IMR-90 (cell line): ENCODE data around the gene VWA8. TPM values are rescaled to one million over a fixed set of nuclear protein-coding genes. Genes with fewer than 3 reads are reported as not detected.
A peak's percentile ranks its signal among the peaks of the same experiment; 100 is the strongest.

Source experiments
- ATAC-seq: fragments of 200-7000 bp; cut with Tn5 transposase; 2 replicates; pipeline ENCODE4 v1.9.1; 2020; ENCODE audit warnings: low read depth, mild to moderate bottlenecking, moderate library complexity
- BruUV-seq: library from RNA; stranded (reverse); fragments of 400-500 nt; replicated peaks from 2 replicates; lab custom pipeline; 2021; lab: Mats Ljungman, UMichigan
- CTCF ChIA-PET: fragments of 300-600 bp; formaldehyde crosslinking; extraction: SDS; loops from one replicate; lab custom pipeline; 2021; ENCODE audit warnings: antibody characterized with exemption; lab: Yijun Ruan, JAX
- POLR2A ChIA-PET: fragments of 300-600 bp; sonication (Branson Sonifier 250); formaldehyde crosslinking; loops from one replicate; lab custom pipeline; 2022; ENCODE audit warnings: antibody characterized with exemption; ENCODE audit not compliant: unreplicated experiment; lab: Charles Lee
- DNase-seq: peaks from one replicate; pipeline ENCODE4 v3.0.0; 2013
- H2AFZ ChIP-seq: replicated peaks from 2 replicates; pipeline ENCODE3; 2013; ENCODE audit warnings: low read length, mild to moderate bottlenecking; ENCODE audit not compliant: poor library complexity
- H2AK5ac ChIP-seq: 2 replicates; pipeline ENCODE4 v1.6.1; 2013; ENCODE audit warnings: low read depth, low read length, inconsistent platforms
- H2AK9ac ChIP-seq: replicated peaks from 2 replicates; pipeline ENCODE3; 2013; ENCODE audit warnings: mild to moderate bottlenecking, low read depth, low read length, moderate library complexity; ENCODE audit not compliant: poor library complexity
- H2BK120ac ChIP-seq: 2 replicates; pipeline ENCODE4 v1.6.1; 2013; ENCODE audit warnings: low read depth, low read length, inconsistent platforms
- H2BK15ac ChIP-seq: 3 replicates; pipeline ENCODE4 v1.6.1; 2013; ENCODE audit warnings: low read depth, low read length, inconsistent platforms
- H2BK20ac ChIP-seq: 2 replicates; pipeline ENCODE4 v1.6.1; 2013; ENCODE audit warnings: low read depth, mild to moderate bottlenecking, inconsistent platforms, low read length, moderate library complexity
- H2BK5ac ChIP-seq: 2 replicates; pipeline ENCODE4 v1.6.1; 2013; ENCODE audit warnings: mild to moderate bottlenecking, low read depth, low read length, inconsistent platforms; ENCODE audit not compliant: poor library complexity, severe bottlenecking
- H3K14ac ChIP-seq: replicated peaks from 2 replicates; pipeline ENCODE4 v1.6.1; 2013; ENCODE audit warnings: low read depth, low read length, inconsistent platforms
- H3K18ac ChIP-seq: 2 replicates; pipeline ENCODE4 v1.6.1; 2013; ENCODE audit warnings: low read depth, low read length, control low read depth
- H3K23ac ChIP-seq: 2 replicates; pipeline ENCODE4 v1.6.1; 2013; ENCODE audit warnings: low read depth, low read length, inconsistent platforms
- H3K27ac ChIP-seq: 2 replicates; pipeline ENCODE4 v1.5.1; 2013; ENCODE audit warnings: mild to moderate bottlenecking, control low read depth, low read length; ENCODE audit not compliant: insufficient read depth
- H3K27me3 ChIP-seq: 2 replicates; pipeline ENCODE4 v1.6.1; 2013; ENCODE audit warnings: low read length; ENCODE audit not compliant: control insufficient read depth, insufficient read depth
- H3K36me3 ChIP-seq: 2 replicates; pipeline ENCODE4 v1.6.1; 2013; ENCODE audit warnings: low read length, mixed read lengths; ENCODE audit not compliant: control insufficient read depth, insufficient read depth
- H3K4ac ChIP-seq: 2 replicates; pipeline ENCODE4 v1.6.1; 2013; ENCODE audit warnings: low read depth, low read length, inconsistent platforms
- H3K4me1 ChIP-seq: 2 replicates; pipeline ENCODE4 v1.6.1; 2013; ENCODE audit warnings: low read length, mixed read lengths; ENCODE audit not compliant: control insufficient read depth, insufficient read depth
- H3K4me2 ChIP-seq: 2 replicates; pipeline ENCODE4 v1.6.1; 2013; ENCODE audit warnings: low read depth, mild to moderate bottlenecking, control low read depth, low read length, moderate library complexity
- H3K4me3 ChIP-seq: 2 replicates; pipeline ENCODE4 v1.5.1; 2013; ENCODE audit warnings: low read depth, mild to moderate bottlenecking, control low read depth, low read length, moderate library complexity; ENCODE audit not compliant: insufficient read depth
- H3K56ac ChIP-seq: 2 replicates; pipeline ENCODE4 v1.6.1; 2013; ENCODE audit warnings: low read length, inconsistent platforms; ENCODE audit not compliant: insufficient read depth; ENCODE audit errors: extremely low read depth
- H3K79me1 ChIP-seq, 2 experiments: 2 replicates each; pipeline ENCODE4 v1.6.1; 2013; ENCODE audit warnings: low read length in 2 of 2, inconsistent platforms in 1 of 2, low read depth in 1 of 2
- H3K9ac ChIP-seq: 2 replicates; pipeline ENCODE4 v1.6.1; 2013; ENCODE audit warnings: low read depth, low read length, control low read depth
- H3K9me1 ChIP-seq: 2 replicates; pipeline ENCODE4 v1.6.1; 2013; ENCODE audit warnings: low read length, inconsistent platforms; ENCODE audit not compliant: insufficient read depth
- H3K9me3 ChIP-seq: 2 replicates; pipeline ENCODE4 v1.6.1; 2013; ENCODE audit warnings: low read length; ENCODE audit not compliant: control insufficient read depth, insufficient read depth
- H4K20me1 ChIP-seq: 2 replicates; pipeline ENCODE4 v1.6.1; 2013; ENCODE audit warnings: low read length, inconsistent platforms; ENCODE audit not compliant: insufficient read depth
- H4K5ac ChIP-seq: 2 replicates; pipeline ENCODE4 v1.6.1; 2013; ENCODE audit warnings: mild to moderate bottlenecking, low read depth, low read length, control low read depth
- H4K8ac ChIP-seq, 2 experiments: 2 replicates each; pipeline ENCODE4 v1.6.1; 2013; ENCODE audit warnings: low read depth in 2 of 2, low read length in 2 of 2, control low read depth in 1 of 2, inconsistent platforms in 1 of 2
- H4K91ac ChIP-seq: 2 replicates; pipeline ENCODE4 v1.6.1; 2013; ENCODE audit warnings: low read depth, low read length, inconsistent platforms; ENCODE audit not compliant: insufficient read depth
- CEBPB ChIP-seq: IDR thresholded peaks from 2 replicates; pipeline ENCODE4 v1.6.1; 2012; ENCODE audit warnings: low read depth, low read length, improper control_type of control experiment
- RFX5 ChIP-seq: IDR thresholded peaks from 2 replicates; pipeline ENCODE4 v1.8.0; 2012; ENCODE audit warnings: low read depth, mild to moderate bottlenecking, low read length, moderate library complexity
- WGBS, 2 experiments: methylation state at CpG; one replicate each; pipeline versions ENCODE4 v1.1.5 to v1.1.7; 2013; ENCODE audit warnings: missing lambda C conversion rate in 2 of 2; ENCODE audit not compliant: insufficient read length in 1 of 2; ENCODE audit errors: extremely low coverage in 2 of 2; 5-methylcytosine and 5-hydroxymethylcytosine counted together
- dilution Hi-C: fragments of 300-500 bp; cut with HindIII; formaldehyde crosslinking; loops from one replicate; pipeline ENCODE4 v1.14.3; 2018; ENCODE audit warnings: low sequenced_read_pairs; ENCODE audit not compliant: unreplicated experiment
- in situ Hi-C: fragments of 300-500 bp; cut with MboI; formaldehyde crosslinking; loops from 3 replicates; pipeline ENCODE4 v1.14.3; 2019; ENCODE audit warnings: low sequenced_read_pairs, inconsistent platforms, mixed read lengths
- intact Hi-C: fragments of 100-400 bp; cut with micrococcal nuclease; formaldehyde crosslinking; loops from 2 replicates; pipeline ENCODE4 v1.10.0; 2022
- polyA plus RNA-seq, 3 experiments: library from polyadenylated mRNA; depleted of rRNA; stranded (reverse); fragments of >200 nt; gene quantifications; 2 replicates each; pipeline ENCODE4 v1.2.3, GENCODE V29; 2012; ENCODE audit warnings: low replicate concordance in 1 of 3
- total RNA-seq: library from RNA; depleted of rRNA; stranded (reverse); fragments of >200 nt; gene quantifications from 2 replicates; pipeline ENCODE4 v1.2.3, GENCODE V29; 2012
- TF ChIP-seq, protein P1 (sequence below): conservative IDR thresholded peaks from 2 replicates; pipeline ENCODE4 v1.5.1; 2012; ENCODE audit warnings: mild to moderate bottlenecking, low read depth, low read length, improper control_type of control experiment

Gene VWA8
- total and polyA plus RNA-seq, 2 of the 4 experiments (the other 2 are of a cell fraction) = 5.9 to 18.3 TPM

GRCh38 chr13:41944635-41945397, 16.1 kb downstream of the VWA8 start (continued):
- TF ChIP-seq, protein P1, sequence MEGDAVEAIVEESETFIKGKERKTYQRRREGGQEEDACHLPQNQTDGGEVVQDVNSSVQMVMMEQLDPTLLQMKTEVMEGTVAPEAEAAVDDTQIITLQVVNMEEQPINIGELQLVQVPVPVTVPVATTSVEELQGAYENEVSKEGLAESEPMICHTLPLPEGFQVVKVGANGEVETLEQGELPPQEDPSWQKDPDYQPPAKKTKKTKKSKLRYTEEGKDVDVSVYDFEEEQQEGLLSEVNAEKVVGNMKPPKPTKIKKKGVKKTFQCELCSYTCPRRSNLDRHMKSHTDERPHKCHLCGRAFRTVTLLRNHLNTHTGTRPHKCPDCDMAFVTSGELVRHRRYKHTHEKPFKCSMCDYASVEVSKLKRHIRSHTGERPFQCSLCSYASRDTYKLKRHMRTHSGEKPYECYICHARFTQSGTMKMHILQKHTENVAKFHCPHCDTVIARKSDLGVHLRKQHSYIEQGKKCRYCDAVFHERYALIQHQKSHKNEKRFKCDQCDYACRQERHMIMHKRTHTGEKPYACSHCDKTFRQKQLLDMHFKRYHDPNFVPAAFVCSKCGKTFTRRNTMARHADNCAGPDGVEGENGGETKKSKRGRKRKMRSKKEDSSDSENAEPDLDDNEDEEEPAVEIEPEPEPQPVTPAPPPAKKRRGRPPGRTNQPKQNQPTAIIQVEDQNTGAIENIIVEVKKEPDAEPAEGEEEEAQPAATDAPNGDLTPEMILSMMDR = no peak

DNA sequence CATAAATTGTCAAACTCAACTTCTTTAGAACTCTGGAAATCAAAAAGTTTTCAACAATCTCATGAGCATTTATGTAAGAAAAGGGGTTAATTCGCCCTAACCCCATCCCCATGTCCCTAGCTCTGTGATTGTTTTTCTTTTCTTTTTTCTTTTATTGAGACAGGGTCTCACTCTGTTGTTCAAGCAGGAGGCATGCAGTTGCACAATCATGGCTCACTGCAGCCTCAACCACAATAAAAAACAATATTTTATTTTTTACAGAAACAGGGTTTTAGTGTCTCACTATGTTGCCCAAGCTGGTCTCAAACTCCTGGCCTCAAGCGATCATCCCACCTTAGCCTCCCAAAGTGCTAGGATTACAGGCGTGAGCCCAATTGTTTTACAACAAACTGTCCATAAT, 16.7 kb downstream of the VWA8 start:
- WGBS, 2 experiments = 100% methylated on average over 2 of the region's 3 CpGs; no CpG with 5 or more reads in 1 of the 2 experiments
- intact Hi-C loops (loop anchor here (10.0 kb wide), 1 partner anchor 279 kb away; no protein-coding TSS in a partner anchor), dilution Hi-C loops (no loop called here), in situ Hi-C loops (no loop called here)
- Histone ChIP-seq H3K27me3 (no peaks in the 10 kb centered on the region), H3K9me3 (no peaks in the 10 kb centered on the region), H3K4me1 (peaks cover 5% of the 10 kb centered on the region; the same call in 1 of the 2 replicates), H3K4me2 (no peak overlapping the region), H2AK5ac (no peak overlapping the region), H2BK120ac (no peak overlapping the region), H2BK5ac (no peak overlapping the region), H2AK9ac (no peak overlapping the region), H3K9ac (no peak overlapping the region), H3K23ac (no peak overlapping the region), H3K27ac (no peak overlapping the region), H2BK15ac (no peak overlapping the region), H3K36me3 (peaks cover 2% of the 10 kb centered on the region; the same call in 1 of the 2 replicates), H3K79me1 (peaks cover 11 to 29% of the 10 kb centered on the region in 2 experiments; a peak in 3 of 4 replicates), H3K14ac (no peak overlapping the region), H3K18ac (no peak overlapping the region), H4K91ac (no peak overlapping the region), H2BK20ac (no peak overlapping the region), H2AFZ (no peak overlapping the region), H3K4me3 (no peak overlapping the region), H4K20me1 (peaks cover 6% of the 10 kb centered on the region; the same call in 1 of the 2 replicates), H3K56ac (no peak overlapping the region), H4K8ac (no peak overlapping the region), H3K4ac (no peak overlapping the region), H3K9me1 (0 out of 2 replicates have a peak, but pooled peaks cover 4% of the 10 kb centered on the region), H4K5ac (no peak overlapping the region)
- no peak for ATAC-seq
- no peak for DNase-seq
- CTCF ChIA-PET = no interaction called here
- TF ChIP-seq CEBPB = peak; percentile 77
- no peak for TF ChIP-seq RFX5
- no TSS peak for BruUV-seq
- POLR2A ChIA-PET = no interaction called here
